Endometrial microvascular endothelial cells (primary cell): ENCODE measurements around the gene NFX1. TPM values are rescaled to one million over a fixed set of nuclear protein-coding genes. Genes with fewer than 3 reads are reported as not detected.

Source experiments
- in situ Hi-C: cut with HindIII; loops from 2 replicates; pipeline ENCODE4 v1.10.0; 2017; ENCODE audit warnings: low sequenced_read_pairs, low pct_unique_long_range_greater_than_20kb; ENCODE audit errors: inconsistent ontology term
- total RNA-seq: library from RNA; depleted of rRNA; stranded (reverse); fragments of >200 nt; gene quantifications from one replicate; pipeline ENCODE4 v1.2.3, GENCODE V29; 2015; ENCODE audit errors: inconsistent ontology term

NFX1 gene
- total RNA-seq, 1 donor from 2014 or later: 24.3 TPM

GRCh38 chr9:33264473-33265177, 25.7 kb upstream of the NFX1 start, which contains the start of the genes BAG1 and CHMP5:
Gene BAG1 (minus strand): TSS chr9:33264708.
Gene CHMP5 (plus strand): TSS chr9:33265049. CDS start chr9:33265079, 30 bp downstream.
- in situ Hi-C loops: no loop called here

DNA sequence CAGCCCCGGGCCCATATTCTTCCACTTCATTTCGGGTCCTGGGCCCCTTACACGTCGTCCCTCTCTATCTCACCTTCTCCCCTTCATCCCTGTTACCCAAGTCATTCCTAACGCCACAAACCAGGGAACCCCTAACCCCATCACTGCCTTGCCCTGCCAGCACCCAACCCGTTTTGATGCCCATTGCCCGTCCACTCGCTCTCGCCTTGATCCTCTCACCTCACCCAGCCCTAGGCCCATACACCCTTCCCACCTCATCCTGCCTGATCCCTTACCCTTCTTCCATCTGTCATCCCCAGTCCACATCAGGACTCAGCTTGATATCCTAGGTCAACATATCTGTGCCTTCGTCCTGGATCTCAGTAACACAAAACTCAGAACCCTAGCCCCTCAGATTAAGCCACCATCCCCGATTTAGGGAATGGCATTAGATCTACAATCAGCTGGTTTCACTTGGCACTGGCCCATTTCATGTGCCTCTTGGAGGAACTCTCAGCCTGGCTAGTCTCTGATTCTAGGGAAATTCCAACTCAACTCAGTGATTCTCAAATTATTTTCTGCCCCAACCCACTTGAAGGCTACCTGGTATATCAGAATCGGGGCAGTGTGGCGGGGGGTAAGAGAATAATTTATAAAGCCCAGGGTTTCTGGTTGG, 25.0 kb upstream of the NFX1 start:
- in situ Hi-C loops: no loop called here

DNA sequence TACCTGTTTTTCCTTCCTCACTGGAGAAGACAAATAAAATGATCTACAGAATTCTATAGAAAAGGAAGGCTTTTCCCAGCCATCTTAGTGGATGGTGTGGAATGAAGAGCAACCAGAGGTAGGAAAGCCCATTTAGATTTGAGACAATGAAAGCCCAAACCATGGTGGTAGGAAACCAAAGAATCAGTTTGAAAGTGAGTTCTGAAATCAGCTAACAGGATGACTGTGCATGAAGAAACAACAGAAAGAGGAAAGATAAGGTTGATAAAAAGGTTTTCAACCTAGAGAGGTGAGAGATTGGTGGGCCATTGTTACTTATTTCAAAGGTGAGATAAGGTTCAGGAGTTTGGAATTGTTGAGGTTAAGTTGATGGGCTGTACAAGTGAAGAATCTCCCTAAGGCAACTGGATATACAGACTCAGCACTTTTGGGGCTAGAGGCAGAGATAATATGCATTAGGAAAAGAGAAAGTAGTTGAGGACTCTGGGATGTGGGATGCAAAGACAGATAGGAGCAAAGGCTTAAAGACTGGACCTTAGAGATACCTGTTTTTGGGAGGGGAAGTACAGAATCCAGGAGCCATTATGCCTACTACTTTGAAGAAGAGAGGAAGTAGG, 23.1 kb upstream of the NFX1 start:
- in situ Hi-C loops: no loop called here

DNA sequence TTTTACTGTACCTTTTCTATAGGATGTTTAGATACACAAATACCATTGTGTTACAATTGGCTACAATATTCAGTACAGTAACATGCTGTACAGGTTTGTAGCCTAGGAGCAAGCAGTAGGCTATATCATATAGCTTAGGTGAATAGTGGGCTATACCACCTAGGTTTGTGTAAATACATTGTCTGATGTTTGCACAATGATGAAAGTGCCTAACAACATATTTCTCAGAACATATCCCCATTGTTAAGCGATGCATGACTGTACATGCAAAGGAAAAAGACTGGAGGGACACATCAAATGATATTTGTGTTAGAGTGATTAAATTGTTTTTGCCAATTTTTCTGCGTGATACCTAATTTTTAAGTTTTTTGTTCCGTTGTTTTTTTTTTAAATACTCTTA, 20.2 kb upstream of the NFX1 start:
- in situ Hi-C loops: no loop called here

- in situ Hi-C loops: no loop called here
Measured at GRCh38 chr9:33272061-33272460, 18.3 kb upstream of the NFX1 start.

DNA sequence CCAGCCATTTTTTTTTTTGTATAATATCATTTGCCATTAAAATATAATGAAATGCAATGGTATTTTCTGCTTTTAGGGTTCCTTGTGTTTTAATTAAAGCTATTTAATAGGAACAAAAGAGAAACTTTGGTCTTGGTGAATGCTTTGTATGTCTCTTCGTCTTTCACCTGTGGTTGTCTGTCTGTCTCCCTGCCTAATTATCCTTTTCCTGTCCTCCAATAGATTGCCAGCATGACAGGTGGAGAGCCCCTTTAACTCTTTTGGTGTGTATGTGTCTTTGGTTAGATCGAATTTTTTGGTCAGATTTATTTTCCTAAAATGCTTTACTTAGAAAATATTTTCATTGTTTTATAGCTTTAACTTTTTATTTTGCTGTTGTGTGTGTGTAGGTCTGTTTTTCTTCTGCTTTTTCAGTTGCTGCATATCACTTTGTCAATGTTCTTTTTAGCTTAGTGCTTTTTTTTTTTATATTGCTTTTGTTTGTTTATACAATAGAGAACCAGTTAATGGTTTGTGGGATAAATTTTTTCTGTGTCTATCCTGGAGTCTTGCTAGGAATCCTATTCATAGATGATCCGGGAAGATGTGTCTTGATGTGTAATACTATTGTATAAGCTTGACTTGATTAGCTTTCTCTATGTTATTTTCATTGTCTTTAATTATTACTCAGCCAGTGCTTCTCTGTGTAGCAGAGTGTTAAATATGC, 16.9 kb upstream of the NFX1 start:
- in situ Hi-C loops: no loop called here

- in situ Hi-C loops: no loop called here
Measured at GRCh38 chr9:33273972-33274328, 16.4 kb upstream of the NFX1 start.

- in situ Hi-C loops: loop anchor here (25.0 kb wide), 1 partner anchor 185 kb away; the partner anchor contains the start of gene NOL6
Measured at GRCh38 chr9:33277484-33277883, 12.8 kb upstream of the NFX1 start.

DNA sequence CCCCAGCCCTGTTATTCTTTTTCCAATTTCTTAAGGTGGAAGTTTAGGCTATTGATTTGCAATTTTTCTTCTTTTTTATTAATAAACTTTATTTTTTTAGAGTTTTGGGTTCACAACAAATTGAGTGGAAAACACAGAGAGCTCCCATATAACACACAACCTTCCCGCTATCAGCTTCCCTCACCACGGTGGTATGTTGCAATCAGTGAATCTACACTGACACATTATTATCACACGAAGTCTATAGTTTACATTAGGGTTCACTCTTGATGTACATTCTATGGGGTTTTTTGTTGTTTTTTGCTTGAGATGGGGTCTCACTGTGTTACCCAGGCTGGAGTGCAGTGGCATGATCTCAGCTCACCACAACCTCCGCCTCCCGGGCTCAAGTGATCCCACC, 4.8 kb upstream of the NFX1 start:
- in situ Hi-C loops: loop anchor here (25.0 kb wide), 1 partner anchor 177 kb away; the partner anchor contains the start of gene NOL6

GRCh38 chr9:33287087-33287490, 3.2 kb upstream of the NFX1 start:
- in situ Hi-C loops: loop anchor here (25.0 kb wide), 1 partner anchor 175 kb away; the partner anchor contains the start of gene NOL6

GRCh38 chr9:33288235-33288634, 2.1 kb upstream of the NFX1 start:
- in situ Hi-C loops: loop anchor here (25.0 kb wide), 1 partner anchor 174 kb away; the partner anchor contains the start of gene NOL6

DNA sequence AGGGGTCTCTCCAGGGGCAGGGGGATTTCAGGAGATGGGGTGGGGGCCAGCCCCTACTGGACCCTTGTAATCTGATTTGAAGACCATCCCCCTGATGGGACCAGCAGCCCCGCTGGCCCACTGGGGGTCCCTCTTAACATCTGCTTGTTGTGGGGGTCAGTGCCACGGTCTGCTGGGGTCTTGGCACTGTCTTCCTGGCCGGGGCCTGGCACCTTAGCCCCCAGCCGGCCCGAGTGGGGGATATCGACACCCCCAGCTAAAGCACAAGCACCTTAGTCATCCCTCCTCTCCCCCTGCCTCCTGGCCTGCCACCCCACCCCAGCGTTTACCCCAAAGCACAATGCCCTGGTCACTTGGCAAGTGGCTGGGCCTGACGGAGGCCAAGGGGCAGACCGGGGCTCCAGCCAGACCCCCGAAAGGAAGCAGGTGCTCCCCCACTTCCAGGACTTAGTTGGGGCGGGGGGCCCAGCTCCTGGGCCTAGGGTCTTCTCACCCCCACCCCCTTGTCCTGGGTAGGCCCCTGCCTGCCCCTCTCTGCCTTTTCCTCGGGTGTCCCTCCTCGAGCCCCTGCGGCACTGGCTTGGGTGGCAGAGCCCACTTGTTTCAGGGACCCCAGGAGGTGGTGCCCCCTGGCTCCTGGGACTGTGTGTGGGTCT, 1.4 kb upstream of the NFX1 start:
- in situ Hi-C loops: loop anchor here (25.0 kb wide), 1 partner anchor 173 kb away; the partner anchor contains the start of gene NOL6

- in situ Hi-C loops: loop anchor here (25.0 kb wide), 1 partner anchor 173 kb away; the partner anchor contains the start of gene NOL6
Measured at GRCh38 chr9:33289496-33289895, 820 bp upstream of the NFX1 start.

DNA sequence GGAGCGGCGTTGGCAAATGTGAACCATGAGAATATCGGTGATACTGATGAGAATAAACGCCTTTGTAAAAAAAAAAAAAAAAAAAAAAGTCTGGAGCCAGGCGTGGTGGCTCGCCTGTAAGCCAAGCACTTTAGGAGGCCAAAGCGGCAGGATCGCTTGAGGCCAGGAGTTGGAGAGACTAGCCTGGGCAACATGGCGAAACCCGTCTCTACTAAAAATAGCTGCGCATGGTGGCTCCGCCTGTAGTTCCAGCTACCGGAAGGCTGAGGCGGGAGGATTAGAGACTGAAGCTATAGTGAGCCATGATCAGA, 425 bp upstream of the NFX1 start:
- in situ Hi-C loops: loop anchor here (25.0 kb wide), 1 partner anchor 172 kb away; the partner anchor contains the start of gene NOL6

DNA sequence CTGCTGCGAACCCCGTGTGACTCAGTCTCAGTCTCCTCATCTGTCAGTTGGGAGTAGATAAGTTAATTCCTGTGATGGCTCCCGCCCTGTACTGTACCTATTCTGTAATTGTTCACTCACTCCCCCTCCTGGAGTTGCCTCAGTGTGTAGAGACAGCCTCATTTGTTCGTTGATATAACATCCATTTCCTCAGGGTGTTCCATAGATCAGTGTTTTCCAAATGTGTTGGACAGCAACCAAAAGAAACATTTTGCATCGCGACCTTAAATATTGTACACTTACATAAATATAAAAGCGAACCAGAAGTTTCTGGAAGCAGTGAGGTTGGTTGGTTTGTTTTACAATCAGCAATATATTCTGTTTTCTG, 698 bp downstream of the NFX1 start:
- in situ Hi-C loops: loop anchor here (25.0 kb wide), 1 partner anchor 171 kb away; the partner anchor contains the start of gene NOL6

GRCh38 chr9:33291901-33292300, 1.6 kb downstream of the NFX1 start:
- in situ Hi-C loops: loop anchor here (25.0 kb wide), 1 partner anchor 170 kb away; the partner anchor contains the start of gene NOL6

DNA sequence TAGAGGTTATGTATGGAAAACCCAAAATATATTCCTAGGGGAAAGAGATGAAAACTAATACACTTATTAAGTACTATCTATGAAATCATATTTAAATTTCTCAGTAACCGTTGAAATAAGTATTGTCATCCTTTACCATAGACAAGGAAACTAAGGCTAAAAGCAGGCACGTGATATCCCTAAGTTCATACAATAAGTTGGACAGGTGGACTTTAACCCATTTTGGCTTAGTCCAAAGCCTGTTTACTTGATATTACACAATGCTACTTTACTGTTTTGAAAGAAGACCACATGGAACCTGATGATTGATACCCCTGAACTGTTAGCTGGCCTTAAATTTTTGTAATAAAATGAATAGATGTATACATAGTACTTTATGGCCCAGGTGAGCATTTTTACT, 3.5 kb downstream of the NFX1 start:
- in situ Hi-C loops: loop anchor here (25.0 kb wide), 1 partner anchor 169 kb away; the partner anchor contains the start of gene NOL6

DNA sequence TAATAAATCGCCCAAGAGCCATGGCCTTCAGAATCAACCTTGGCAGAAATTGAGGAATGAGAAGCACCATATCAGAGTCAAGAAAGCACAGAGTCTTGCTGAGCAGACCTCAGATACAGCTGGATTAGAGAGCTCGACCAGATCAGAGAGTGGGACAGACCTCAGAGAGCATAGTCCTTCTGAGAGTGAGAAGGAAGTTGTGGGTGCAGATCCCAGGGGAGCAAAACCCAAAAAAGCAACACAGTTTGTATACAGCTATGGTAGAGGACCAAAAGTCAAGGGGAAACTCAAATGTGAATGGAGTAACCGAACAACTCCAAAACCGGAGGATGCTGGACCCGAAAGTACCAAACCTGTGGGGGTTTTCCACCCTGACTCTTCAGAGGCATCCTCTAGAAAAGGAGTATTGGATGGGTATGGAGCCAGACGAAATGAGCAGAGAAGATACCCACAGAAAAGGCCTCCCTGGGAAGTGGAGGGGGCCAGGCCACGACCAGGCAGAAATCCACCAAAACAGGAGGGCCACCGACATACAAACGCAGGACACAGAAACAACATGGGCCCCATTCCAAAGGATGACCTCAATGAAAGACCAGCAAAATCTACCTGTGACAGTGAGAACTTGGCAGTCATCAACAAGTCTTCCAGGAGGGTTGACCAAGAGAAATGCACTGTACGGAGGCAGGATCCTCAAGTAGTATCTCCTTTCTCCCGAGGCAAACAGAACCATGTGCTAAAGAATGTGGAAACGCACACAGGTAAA, 4.5 kb downstream of the NFX1 start:
- in situ Hi-C loops: loop anchor here (25.0 kb wide), 1 partner anchor 167 kb away; the partner anchor contains the start of gene NOL6
